Lower leg skin (tissue), 3 donors: ENCODE data around the gene USP10.

Source experiments
- CTCF ChIP-seq, 3 donors: fragments of 450-650 bp; IDR thresholded peaks; one replicate each; pipeline ENCODE4 v1.5.1; 2016; ENCODE audit warnings: antibody characterized with exemption in 3 of 3, mild to moderate bottlenecking in 3 of 3, moderate library complexity in 2 of 3
- POLR2A ChIP-seq, 2 donors: fragments of 450-650 bp; IDR thresholded peaks; one replicate each; pipeline ENCODE4 v1.6.1; 2016 to 2017; ENCODE audit warnings: antibody characterized with exemption in 2 of 2, mild to moderate bottlenecking in 1 of 2, moderate library complexity in 1 of 2

DNA sequence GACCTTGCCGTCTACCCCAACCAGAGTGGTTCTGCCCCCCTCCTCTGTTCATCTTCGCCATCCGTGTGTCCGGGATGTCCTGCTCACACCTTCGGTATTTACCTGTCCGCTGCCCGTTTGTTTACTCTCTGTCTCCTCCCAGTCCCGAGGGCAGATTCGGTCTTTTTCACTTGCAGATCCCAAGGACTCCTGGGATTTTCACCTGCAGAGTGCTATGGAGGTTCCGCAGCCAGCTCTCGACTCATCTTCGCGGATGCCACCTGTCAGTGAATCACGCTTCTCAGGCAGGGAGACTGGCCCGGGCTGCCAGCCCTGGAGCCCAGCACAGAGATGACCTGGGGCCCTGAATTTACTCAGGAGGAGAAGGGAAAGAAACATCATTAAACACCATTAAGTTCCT lies 128.1 kb downstream of the USP10 start:
- no peak for TF ChIP-seq POLR2A (IDR thresholded peaks at IDR 0.05)
- no peak for TF ChIP-seq CTCF (IDR thresholded peaks at IDR 0.05)
